DOHH2 (cell line): ENCODE data around the gene PPM1H.

Source experiments
- CTCF ChIP-seq: fragments of 200-600 bp; sonication (generic); IDR thresholded peaks from one replicate; pipeline ENCODE4 v1.5.1; 2014; ENCODE audit warnings: antibody characterized with exemption, mild to moderate bottlenecking, low read depth, low read length; ENCODE audit not compliant: poor library complexity, severe bottlenecking
- EZH2phosphoT487 ChIP-seq: fragments of 200-600 bp; sonication (generic); IDR thresholded peaks from 2 replicates; pipeline ENCODE4 v1.6.1; 2017; ENCODE audit warnings: borderline replicate concordance, mild to moderate bottlenecking, antibody characterized with exemption, low read length, moderate library complexity, mixed read lengths

DNA sequence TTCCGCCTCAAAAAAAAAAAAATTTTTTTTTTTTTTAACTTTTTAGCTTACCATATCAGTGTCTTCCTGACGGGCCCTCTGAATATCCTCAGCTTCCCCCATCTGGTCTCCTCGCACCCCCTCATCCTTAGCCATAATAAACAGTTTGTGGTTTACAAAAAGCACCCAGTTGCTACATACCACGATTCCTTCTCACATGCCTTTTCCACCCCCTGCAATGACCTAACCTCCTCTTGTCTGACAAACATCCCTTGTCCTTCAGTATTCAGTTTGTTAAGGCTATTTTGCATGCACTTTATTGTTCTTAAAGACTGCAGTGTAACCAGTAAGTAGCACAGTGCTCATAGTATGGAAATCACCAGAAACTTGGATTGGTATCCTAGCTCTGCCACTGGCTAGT, 88.5 kb downstream of the PPM1H start:
- TF ChIP-seq CTCF (no peak), EZH2phosphoT487 (no peak)
